CD4-positive, alpha-beta T cell treated with Interleukin-17A for 4 hours (primary cell): ENCODE data around the gene AATF.
"Not testable (repeated sequence)": the region's sequence is repeated elsewhere in the genome, so short reads cannot be mapped to it uniquely, and the experiment has no call there.

Source experiments
- DNase-seq: peaks from one replicate; pipeline ENCODE4 v3.0.0-alpha.2; 2020; ENCODE audit warnings: mixed read lengths

AATF gene

DNA sequence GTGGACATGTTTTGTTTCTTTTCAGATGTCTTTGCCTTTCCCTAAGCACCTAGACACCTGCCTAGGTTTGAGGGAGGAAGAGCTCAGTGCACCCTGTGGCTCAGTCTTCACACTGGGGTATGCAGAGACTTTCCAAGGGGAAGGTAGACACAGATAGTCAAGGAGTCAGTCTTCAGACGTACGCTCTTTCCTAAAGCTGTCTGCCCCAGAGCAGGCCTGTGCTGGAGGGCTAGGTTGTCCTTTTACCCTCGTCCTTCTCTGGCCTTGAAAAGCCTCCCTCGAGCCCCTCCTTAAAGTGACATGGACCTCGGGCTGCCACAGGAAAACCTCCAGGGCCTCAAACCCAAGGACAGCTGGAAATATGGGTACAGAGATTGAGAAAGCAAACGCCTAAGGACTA is 103.7 kb downstream of the AATF start:
- DNase-seq, result no peak

- DNase-seq, result no peak
These were observed 106.1 kb downstream of the AATF start for GRCh38 chr17:37054894-37055293.

DNA sequence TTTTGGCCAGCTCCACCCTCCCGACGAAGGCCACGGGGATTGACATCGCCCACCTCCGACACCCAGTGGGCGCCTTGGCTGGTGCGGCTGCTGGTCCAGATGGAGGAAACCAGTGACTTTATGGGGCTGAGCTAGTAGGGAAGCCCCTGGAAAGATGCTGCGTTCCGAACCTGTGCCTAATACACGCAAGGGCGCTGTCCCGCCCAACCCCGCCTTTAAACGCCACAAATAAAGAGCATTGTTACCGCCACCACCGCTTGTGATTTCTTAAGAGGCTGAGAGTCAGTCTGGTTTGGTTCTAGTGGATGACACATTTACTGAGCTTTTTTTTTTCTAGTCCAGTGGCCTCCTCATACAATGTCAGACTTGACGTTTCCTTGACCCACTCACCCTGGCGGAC is 107.9 kb downstream of the AATF start:
- DNase-seq, result no peak

DNA sequence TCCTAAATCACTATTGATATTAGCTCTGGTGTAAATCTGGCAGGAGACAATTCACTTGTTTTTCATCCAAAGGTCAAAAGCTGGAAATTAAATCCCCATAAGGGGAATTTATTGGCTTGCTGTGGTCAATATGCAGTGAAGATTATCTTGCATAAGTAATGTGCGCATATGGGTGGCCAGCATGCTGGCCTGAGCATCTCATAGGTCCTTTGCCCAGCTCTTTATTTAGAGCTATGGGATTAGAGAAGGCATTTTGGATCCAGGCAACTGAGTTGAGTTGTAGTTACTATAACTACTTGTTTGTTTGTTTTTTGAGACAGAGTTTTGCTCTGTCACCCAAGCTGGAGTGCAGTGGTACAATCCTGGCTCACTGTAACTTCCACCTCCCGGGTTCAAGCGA is 110.7 kb downstream of the AATF start:
- DNase-seq, result no peak

- no peak for DNase-seq
These were observed 111.3 kb downstream of the AATF start for GRCh38 chr17:37060094-37060493.

DNA sequence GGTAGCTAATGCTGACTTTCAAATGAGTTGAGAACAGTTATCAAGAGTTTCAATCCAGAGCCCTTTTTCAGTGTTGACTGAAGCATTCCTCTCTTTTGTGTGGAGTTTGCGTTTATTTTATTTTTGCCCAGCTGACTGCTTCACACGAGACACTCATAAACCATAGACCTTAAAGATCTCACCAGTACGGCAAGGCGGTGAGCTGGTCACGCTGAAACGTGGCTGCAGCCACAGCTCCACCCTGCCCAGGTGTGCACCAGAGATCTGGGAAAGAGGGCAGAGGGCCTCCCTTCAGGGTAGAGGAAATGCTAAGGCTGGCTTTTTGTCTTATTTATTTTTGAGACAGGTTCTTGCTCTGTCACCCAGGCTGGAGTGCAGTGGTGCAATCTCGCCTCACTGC is 112.2 kb downstream of the AATF start:
- DNase-seq, result no peak

- DNase-seq, result no peak
These were observed 113.3 kb downstream of the AATF start for GRCh38 chr17:37062021-37062420.

- DNase-seq, result no peak
These were observed 115.5 kb downstream of the AATF start for GRCh38 chr17:37064206-37064605.

- no peak for DNase-seq
These were observed 116.2 kb downstream of the AATF start for GRCh38 chr17:37064956-37065355.

DNA sequence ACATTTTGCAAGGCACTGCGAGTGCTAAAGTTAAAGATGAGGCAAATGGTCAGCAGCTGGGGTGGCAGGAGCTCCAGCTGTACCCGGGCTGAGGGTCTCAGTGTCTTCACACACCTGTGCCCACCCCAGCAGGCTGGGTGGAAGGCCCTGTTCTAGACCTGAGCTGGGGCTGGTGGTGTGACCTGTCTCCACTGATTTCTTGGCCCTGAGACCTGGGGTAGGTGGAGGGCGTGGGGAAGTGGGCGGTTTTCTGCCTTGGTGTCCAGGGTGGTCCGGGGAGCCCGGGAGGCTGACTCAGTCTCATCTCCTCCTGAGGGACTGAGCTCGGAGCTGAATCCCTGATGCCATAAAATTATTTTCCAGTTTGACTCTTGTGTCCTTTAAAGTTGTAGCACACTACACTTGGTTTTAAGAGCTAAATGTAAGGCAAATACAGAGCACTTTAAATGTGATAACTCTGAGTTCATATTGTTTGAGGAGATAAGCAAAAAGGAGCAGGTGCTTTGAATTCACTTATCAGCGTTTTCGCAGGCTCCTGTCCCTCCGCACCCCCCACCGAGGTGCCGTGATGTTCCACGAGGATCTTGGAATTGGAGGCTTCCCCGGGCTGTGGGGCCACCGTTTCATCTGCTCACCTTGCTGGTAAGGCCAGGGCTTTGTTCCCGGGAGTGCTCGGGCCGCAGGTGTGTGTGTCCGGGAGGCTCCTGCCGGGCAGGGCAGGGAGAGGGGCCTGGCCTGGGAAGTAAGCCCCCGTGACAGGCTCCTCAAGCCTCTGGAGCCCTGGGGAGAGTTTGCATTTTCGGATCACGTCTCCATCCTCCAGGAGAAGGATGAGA is 117.0 kb downstream of the AATF start:
- no peak for DNase-seq

DNA sequence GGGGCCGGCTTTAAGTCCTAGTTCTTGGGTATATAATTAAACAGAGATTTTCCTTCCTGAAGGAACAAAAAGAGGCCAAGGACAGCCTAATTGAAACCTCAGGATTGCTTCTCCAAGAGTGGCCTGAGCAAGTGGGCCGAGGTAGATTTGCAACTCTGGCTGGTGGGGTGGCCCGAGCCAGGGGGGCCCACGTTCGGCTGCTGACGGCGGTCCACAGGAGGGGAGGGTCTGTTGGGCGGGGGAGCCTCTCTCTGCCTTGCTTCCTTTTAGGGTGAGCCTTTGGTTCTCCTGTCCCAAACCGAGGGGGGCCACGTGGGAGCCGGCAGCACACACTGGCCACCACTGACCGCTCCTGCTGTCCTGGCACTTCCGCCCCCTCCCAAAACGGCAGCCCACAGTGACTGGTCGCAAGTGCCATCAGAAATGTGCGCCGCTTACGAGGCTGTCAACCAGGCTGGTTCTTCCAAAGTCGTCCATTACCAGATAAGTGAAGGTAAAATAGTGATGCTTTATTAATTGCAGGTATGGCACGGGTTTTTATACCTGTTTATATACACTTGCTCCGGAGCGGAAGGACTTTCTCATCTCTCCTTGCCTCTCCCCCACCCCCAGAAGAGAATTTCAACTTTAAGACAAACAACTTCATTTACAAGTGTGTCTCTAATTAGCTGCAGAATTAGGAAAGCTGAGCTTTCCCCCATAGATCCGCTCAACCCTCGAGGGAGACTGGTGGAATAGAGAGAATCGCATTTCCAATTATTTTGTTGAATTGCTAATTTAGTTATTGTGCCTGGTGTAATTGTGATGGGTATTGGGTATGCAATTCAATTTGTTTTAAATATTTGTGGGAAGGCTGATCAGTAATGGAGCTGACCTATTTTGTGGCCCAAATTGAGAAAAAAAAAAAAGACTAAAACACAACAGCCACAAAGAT is 117.8 kb downstream of the AATF start:
- no peak for DNase-seq

- DNase-seq, result no peak
These were observed 118.9 kb downstream of the AATF start for GRCh38 chr17:37067555-37068111.

DNA sequence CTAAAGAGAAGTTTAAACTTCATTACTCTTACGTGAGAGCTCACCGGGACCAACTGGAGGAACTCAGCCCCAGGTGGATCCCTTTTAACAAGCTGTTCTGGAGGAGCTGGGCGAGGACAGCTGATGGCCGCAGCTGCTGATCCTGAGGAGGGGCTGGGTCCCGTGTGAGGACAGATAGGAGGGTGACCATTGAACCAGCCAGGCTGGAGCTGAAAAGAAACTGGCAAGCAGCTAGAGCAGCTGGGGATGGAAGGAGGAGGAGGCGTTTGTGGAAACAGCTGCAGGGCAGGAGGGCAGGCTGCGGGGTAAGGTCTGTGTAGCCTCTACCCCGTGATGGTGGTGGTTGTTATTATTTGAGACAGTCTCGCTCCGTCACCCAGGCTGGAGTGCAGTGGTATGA is 119.5 kb downstream of the AATF start:
- DNase-seq, result no peak

- no peak for DNase-seq
These were observed 120.3 kb downstream of the AATF start for GRCh38 chr17:37069087-37069486.

GRCh38 chr17:37073464-37073863 is 124.7 kb downstream of the AATF start:
- DNase-seq, result not testable (repeated sequence)

GRCh38 chr17:37079065-37079708 is 130.4 kb downstream of the AATF start:
- DNase-seq, result no peak

GRCh38 chr17:37079735-37080134 is 131.0 kb downstream of the AATF start:
- DNase-seq, result no peak

DNA sequence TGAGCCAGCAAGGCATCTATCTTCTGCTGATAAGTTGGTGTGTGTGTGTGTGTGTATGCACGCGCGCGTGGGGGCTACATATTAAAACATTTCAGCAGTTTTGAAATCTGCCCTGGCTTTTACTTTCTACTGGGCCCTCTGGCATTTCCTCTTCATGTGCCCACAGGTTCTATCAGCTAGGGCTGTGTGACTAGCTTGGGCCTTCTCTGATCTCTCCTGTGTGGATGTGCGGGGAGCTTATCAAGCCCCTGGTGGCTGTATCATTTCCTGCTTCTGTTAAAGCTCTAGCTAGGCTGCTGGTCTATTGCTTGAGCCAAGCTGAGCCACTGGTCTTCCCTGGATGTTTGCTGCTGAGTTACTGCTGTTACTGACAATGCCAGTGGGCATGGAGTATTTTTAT is 132.5 kb downstream of the AATF start:
- DNase-seq, result no peak

DNA sequence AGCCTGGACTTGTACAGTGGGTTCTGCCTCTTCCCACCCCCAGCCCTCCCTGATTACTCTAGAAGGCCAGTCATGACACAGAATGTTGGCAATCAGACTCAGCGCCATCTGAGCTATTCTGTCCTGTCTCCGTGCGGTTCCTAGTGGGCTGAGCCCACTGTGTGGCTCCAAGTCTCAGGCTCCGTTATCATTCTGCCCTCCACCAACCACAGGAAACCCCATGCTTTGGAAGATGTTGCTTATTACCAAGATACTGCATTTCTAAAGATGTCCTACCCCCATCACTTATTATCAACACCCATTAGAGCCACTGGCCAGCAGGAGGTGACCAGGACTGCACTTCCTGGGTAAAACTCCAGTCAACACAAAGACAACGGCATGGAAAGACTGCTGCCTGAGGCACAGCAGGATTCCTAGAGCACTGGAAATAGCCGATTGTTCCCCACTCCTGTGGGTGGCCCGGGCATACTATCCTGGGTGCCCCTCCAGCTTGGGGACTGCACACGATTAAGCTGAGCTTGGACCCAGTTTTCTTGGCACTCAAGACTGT is 133.6 kb downstream of the AATF start:
- no peak for DNase-seq

GRCh38 chr17:37082985-37083384 is 134.2 kb downstream of the AATF start:
- no peak for DNase-seq

- DNase-seq, result no peak
These were observed 134.7 kb downstream of the AATF start for GRCh38 chr17:37083456-37083855.

GRCh38 chr17:37084372-37084771 is 135.6 kb downstream of the AATF start:
- no peak for DNase-seq

DNA sequence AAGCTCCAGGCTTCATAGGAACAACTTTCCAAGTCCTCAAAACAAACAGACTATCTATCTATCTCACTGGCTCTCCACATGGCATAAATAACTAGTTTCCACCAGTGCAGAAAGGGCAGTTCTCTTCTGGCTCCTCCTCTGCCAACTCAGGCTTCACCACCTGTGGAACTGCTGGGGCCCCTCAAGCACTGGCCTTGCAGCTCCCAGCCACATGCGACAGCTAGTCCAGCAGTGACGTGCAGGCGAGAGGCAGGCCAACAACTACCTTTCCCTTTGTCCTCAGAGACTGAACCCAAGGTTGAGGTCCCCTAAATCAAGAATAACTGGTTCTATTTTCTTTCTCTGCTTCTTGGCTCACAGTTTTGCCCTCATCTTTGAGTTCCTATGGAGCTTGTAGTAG is 137.6 kb downstream of the AATF start:
- DNase-seq, result no peak
